HG02610 (cell line): ENCODE data around the gene CHD1.

ENCODE experiments used
- ATAC-seq: cut with Tn5 transposase; IDR thresholded peaks from one replicate; pipeline ENCODE4 v1.9.1; 2021; ENCODE audit warnings: mild to moderate bottlenecking, moderate library complexity; ENCODE audit not compliant: unreplicated experiment

CHD1 gene

DNA sequence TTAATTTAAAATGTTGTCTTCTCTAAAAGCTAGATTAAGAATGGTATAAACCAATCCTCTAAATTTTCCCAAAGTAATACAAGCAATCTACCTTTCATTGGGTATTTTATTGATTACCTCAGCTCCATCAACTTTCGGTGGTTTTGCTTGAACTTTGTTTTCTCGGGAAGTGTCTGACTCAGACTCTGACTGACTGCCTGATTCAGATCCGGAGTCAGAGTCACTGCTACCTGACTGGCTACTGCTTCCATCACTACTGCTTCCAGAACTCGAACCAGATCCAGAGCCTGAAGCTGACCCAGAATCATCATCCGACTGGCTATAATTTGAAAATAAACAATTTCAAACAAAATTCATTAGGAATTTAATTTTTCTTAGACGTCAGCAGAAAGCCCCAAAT is 24.0 kb downstream of the CHD1 start:
- no peak for ATAC-seq

- no peak for ATAC-seq
Observed at GRCh38 chr5:98902733-98903132, 26.1 kb downstream of the CHD1 start.

- ATAC-seq = no peak
Observed at GRCh38 chr5:98899456-98899855, 29.4 kb downstream of the CHD1 start.

- no peak for ATAC-seq
Observed at GRCh38 chr5:98898743-98899142, 30.1 kb downstream of the CHD1 start.

GRCh38 chr5:98891591-98891990 is 37.2 kb downstream of the CHD1 start:
- ATAC-seq = no peak

GRCh38 chr5:98880598-98880997 is 48.2 kb downstream of the CHD1 start:
- no peak for ATAC-seq

DNA sequence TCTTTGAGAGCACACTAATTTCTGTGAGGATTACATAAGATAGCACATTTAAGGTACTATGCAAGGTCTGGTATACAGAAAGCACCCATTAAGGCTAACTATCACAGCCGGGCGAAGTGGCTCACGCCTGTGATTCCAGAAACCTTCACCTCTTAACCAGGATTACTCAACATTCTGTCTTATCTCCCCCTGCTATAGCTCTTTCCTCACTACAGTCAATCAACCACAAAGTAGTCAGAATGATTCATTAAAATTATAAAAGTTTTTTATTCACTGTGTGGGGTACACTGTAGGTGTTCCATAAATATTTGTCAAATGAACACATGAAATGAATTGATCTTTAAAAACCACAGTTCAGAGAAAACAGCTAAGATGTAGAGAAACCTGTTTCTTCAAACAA is 48.7 kb downstream of the CHD1 start:
- no peak for ATAC-seq

GRCh38 chr5:98877600-98877999 is 51.2 kb downstream of the CHD1 start:
- ATAC-seq = no peak

DNA sequence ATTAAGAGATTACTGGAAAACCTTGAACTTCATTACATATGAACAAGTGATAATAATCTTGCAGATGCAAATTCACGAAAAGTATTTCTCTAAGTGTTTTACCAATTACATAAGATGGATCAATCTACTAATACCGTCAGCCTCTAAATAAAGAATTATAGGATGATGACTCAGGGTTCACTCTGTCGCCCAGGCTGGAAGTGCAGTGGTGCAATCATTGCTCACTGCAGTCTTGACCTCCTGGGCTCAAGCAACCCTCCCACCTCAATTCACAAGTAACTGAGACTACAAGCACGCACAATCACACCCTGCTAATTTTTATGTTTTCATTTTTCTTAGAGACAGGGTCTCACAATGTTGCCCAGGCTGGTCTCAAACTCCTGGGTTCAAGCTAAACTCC is 56.1 kb downstream of the CHD1 start:
- ATAC-seq = no peak

GRCh38 chr5:98865690-98866089 is 63.1 kb downstream of the CHD1 start:
- no peak for ATAC-seq

DNA sequence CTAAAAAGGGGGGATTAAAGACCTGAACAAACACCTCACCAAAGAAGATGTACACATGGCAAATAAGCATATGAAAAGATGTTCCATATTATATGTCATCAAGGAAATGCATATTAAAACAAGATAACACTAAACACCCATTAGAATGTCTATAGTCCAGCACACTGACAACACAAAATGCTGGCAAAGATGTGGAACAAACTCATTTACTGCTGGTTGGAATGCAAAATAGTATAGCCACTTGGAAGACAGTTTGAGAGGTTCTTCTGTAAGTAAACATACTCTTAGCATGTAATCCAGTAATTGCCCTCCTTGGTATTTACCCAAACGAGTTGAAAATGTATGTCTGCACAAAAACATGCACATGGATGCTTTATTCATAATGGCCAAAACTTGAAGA is 81.8 kb downstream of the CHD1 start:
- no peak for ATAC-seq

GRCh38 chr5:98846520-98846919 is 82.3 kb downstream of the CHD1 start:
- ATAC-seq = no peak

GRCh38 chr5:98845878-98846277 is 82.9 kb downstream of the CHD1 start:
- ATAC-seq = no peak

- ATAC-seq = no peak
Observed at GRCh38 chr5:98844865-98845264, 83.9 kb downstream of the CHD1 start.

DNA sequence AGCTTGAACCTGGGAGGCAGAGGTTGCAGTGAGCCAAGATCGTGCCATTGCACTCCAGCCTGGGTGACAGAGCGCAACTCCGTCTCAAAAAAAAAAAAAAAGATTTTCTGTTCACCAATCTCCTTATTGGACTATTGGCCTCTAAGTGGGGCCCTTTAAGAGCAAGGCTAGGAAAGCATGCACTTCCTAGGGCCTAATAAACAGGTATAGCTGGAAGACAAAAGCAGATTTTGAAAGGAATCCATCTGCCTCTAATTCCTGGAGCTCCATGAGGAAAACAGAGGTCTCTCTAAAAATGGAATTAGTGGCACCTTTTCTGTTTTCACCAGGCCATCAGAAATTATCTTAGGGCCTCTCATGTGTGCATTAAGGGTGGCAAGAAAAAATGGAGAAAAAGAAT is 85.3 kb downstream of the CHD1 start:
- ATAC-seq = no peak

GRCh38 chr5:98840946-98841345 is 87.9 kb downstream of the CHD1 start:
- no peak for ATAC-seq

DNA sequence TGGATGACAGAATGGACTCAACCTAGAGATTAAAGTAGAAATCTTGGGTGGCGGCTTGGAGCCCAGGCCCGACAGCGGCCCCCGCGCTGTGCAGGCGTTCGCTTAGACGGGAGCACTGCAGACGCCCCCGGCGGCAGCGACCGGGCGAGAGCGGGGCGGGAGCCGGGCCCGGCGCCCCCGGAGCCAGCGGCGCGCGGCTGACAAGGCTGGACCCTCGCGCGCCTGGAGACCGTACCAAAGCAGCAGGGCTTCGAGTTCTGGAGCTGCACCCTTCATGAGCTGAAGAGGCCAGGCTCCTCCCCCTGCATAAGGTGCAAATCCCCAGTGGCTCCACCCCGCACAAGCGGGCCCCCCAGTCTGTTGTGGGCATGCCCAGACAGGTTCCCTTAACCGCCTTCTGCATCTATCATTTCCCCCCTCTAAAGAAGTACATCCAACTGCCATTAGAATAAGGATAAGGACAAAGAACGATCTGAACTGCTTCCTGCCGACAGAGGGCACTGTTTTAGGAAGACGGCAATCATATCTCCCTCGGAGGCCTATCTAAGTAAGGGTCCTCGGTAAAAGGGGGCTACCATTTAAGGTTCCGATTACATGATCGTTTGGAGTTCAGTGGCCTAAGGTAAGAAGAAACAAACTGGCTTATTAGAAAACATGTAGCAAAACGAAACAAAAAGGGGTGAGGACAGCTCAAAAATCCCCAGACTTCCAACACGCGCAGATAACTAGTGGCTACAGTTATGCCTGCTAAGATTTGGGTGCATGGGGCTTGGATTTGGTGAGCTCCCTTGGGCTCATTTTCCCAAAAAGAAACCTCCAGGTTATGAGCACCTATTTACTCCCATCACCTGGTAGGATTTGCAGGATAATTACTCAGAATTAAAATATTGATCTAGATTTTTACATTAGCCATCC is 89.1 kb downstream of the CHD1 start:
- ATAC-seq = no peak

- ATAC-seq = no peak
Observed at GRCh38 chr5:98836175-98836574, 92.6 kb downstream of the CHD1 start.

DNA sequence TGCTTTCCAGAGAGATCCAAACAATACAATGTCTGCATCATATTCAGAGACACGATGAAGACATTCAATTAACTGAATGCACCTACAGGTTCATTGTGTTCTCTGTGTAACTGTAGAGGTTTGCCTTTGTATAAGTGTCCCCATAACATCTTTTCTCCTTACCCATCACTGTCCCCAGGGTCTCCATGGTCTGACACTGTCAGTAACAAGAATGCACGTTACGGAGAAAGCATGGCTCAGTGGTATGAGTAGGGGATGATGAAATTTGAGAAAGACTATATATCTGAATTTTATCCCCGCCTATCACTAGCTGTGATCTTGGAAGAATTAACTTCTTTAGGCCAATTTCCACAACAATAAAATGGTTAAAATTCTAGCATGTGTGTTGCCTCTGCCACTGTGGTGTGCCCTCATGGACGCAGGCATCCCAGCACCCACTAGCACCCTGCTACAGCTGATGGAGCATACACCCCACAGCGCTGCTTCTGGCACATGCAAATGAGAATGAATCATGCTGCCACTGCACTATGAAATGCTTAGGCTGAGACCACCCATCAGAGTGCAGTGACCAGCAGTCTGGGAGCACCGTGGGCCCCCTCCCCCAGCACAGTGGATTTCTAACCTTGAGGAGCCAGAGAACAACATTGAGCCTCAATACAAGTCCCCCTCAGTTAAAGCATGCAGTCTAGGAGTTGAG is 101.1 kb downstream of the CHD1 start:
- no peak for ATAC-seq

- no peak for ATAC-seq
Observed at GRCh38 chr5:98827161-98827560, 101.6 kb downstream of the CHD1 start.

- ATAC-seq = no peak
Observed at GRCh38 chr5:98825582-98826375, 103.0 kb downstream of the CHD1 start.
